Diencephalon (tissue), 1 donor: ENCODE measurements around the gene EIF5A2. TPM values are rescaled to one million over a fixed set of nuclear protein-coding genes. Genes with fewer than 3 reads are reported as not detected.

ENCODE experiments used
- total RNA-seq: library from RNA; depleted of rRNA; stranded (reverse); fragments of >200 nt; gene quantifications from one replicate; pipeline ENCODE4 v1.2.3, GENCODE V29; 2014

EIF5A2 gene
- 8.1 TPM for total RNA-seq

DNA sequence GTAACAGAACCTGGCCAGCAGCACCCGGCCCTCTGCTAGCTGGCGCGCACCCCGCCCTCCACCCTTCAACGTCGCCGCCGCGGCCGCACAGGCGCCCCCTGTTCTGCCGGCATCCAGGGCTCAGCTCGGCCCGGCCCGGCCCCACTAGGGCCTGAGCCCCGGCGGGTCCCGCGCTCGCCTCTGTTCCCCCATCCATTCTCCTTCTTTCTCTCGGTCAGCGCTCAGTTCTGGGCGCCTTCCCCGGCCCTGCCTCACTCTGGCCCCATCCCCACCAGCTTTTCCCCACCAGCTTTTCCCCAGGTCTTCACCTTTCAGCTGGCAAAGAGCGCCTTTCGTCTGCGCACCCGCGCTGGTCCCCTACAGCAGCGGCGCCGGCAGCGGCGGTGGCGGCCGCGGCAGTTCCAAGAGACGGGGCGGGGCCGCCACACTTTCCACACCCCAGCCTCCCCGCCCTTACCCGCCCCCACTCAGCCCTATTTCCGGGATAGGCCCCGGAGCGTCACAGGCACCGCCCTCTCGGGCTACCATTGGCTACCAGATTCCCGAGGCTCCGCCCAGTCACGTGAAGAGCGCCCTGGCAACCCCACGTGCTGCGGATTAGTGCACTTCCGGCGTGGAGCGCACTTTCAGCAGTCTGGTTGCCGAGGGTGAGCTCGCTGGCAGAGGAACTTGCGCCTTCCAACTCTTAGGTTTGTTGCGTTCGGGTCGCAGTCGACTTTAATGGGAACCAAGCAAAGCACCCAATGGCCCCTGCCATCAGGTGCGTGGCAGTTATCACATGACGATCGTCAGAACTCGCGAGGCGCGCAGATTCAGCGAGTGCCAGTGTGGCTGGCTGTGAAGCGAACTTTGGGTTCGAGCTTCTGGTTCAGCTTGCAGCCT lies at the start of gene EIF5A2:
Gene EIF5A2 (minus strand): TSS at position 403 of the 882 bp plus-strand sequence. CDS start 831 bp downstream, outside the sequence.

DNA sequence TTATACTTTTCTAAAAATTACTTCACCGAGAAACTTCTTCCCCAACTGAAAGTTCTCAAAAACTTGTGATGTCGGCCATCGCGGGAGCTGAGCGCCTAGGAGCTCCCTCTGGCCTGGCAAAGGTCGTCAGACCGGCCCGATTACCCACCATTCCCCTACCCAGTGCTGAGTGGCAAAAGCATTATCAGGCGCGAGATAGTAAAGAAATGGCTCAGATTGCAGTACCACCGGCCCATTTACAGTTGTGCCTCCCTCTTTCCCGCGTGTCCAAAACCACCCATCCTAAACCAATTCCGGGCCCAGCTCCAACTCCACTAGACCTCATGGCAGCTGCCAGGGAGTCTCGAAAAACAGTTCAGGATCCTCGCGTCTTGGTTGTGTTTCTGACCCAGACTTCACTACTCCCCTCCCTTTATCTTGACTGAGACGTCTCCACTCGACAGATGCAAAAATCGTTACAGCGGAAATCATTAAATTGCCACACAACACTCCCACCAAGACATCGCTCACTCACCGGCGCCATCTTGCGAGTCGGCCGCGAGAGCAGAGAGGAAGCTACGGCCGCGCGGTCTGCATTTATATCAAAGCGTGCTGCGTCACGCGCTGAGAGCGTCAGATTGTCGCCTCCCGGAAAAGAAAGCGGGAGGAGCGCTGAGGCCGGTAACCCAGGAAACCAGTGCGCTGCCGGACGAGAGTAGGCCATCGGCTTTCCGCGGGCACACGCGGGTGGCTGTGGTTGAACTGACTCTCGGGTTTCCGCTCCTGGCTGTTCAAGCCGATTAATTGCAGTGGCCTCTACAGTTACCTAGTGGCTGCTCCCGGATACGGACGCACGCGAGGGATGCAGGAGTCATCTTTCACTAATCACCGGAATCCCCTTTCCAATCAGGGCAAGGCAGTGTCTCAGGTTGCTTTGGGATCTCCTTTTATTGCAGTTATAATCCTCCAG lies 38.5 kb downstream of the EIF5A2 start, which contains the start of gene RPL22L1:
Gene RPL22L1 (minus strand): TSS at position 551 of the 949 bp plus-strand sequence. CDS start 28 bp downstream, at position 523.

Other genes starting within 250 kb of the EIF5A2 start
- gene RPL22L1, start 38.4 kb downstream of the EIF5A2 start, total RNA-seq = 20.8 TPM
- gene SLC2A2, start 118.1 kb upstream of the EIF5A2 start, total RNA-seq = not detected